TTC549 (cell line): ENCODE data around the gene PDE6C.

ENCODE experiments used
- FAIRE-seq: peaks from 2 replicates; lab custom pipeline; 2012; peaks lifted over from hg19 to GRCh38; lab: Jason Lieb, UNC

Gene PDE6C

GRCh38 chr10:93594518-93594917 is 17.8 kb upstream of the PDE6C start:
- FAIRE-seq, result no peak

GRCh38 chr10:93595378-93596161 is 16.8 kb upstream of the PDE6C start:
- no peak for FAIRE-seq

- no peak for FAIRE-seq
Measured at GRCh38 chr10:93596539-93596938, 15.8 kb upstream of the PDE6C start.

- FAIRE-seq, result no peak
Measured at GRCh38 chr10:93597075-93597599, 15.2 kb upstream of the PDE6C start.

- no peak for FAIRE-seq
Measured at GRCh38 chr10:93598157-93598556, 14.2 kb upstream of the PDE6C start.

GRCh38 chr10:93599335-93599734 is 13.0 kb upstream of the PDE6C start:
- FAIRE-seq, result no peak

- FAIRE-seq, result no peak
Measured at GRCh38 chr10:93599778-93600177, 12.6 kb upstream of the PDE6C start.

- no peak for FAIRE-seq
Measured at GRCh38 chr10:93600446-93601145, 11.7 kb upstream of the PDE6C start.

GRCh38 chr10:93601146-93601773 is 11.1 kb upstream of the PDE6C start, which contains the start of gene RBP4:
Gene RBP4, minus strand, starts transcription at chr10:93601235. Its CDS starts 207 bp downstream, at chr10:93601028.
- no peak for FAIRE-seq

- no peak for FAIRE-seq
Measured at GRCh38 chr10:93601774-93602162, 10.6 kb upstream of the PDE6C start.

- no peak for FAIRE-seq
Measured at GRCh38 chr10:93603023-93603422, 9.3 kb upstream of the PDE6C start.

- no peak for FAIRE-seq
Measured at GRCh38 chr10:93604146-93604545, 8.2 kb upstream of the PDE6C start.

- FAIRE-seq, result no peak
Measured at GRCh38 chr10:93608421-93608820, 3.9 kb upstream of the PDE6C start.

GRCh38 chr10:93613126-93613525 is 789 bp downstream of the PDE6C start:
- FAIRE-seq, result no peak

- FAIRE-seq, result no peak
Measured at GRCh38 chr10:93614101-93614825, 1.9 kb downstream of the PDE6C start.

GRCh38 chr10:93615576-93616235 is 3.4 kb downstream of the PDE6C start:
- no peak for FAIRE-seq

- no peak for FAIRE-seq
Measured at GRCh38 chr10:93620925-93621324, 8.6 kb downstream of the PDE6C start.

- no peak for FAIRE-seq
Measured at GRCh38 chr10:93622942-93623341, 10.6 kb downstream of the PDE6C start.

- no peak for FAIRE-seq
Measured at GRCh38 chr10:93628858-93629257, 16.5 kb downstream of the PDE6C start.

GRCh38 chr10:93629647-93630305 is 17.4 kb downstream of the PDE6C start:
- FAIRE-seq, result no peak
